Heart right ventricle (tissue), 16 donors: Measurements from ENCODE around the gene LGI2. TPM values are rescaled to one million over a fixed set of nuclear protein-coding genes. Genes with fewer than 3 reads are reported as not detected.

Source experiments
- ATAC-seq, 8 donors: fragments of 200-7000 bp; cut with Tn5 transposase; one replicate each; pipeline ENCODE4 v1.9.1; 2020; ENCODE audit warnings: mild to moderate bottlenecking in 8 of 8, moderate library complexity in 8 of 8, moderate number of reproducible peaks in 1 of 8
- DNase-seq, 2 donors: peaks; one replicate each; pipeline ENCODE4 v3.0.0-alpha.2; 2020
- H3K27ac ChIP-seq, 10 donors: fragments of 200-600 bp; sonication (generic) in 2 of 10; one replicate each; pipeline versions ENCODE4 v1.5.0 to v1.8.0; 2020 to 2022; ENCODE audit warnings: mild to moderate bottlenecking in 3 of 10
- H3K27me3 ChIP-seq, 7 donors: fragments of 200-600 bp; one replicate each; pipeline ENCODE4 v1.8.0; 2021 to 2022; ENCODE audit warnings: mild to moderate bottlenecking in 2 of 7
- H3K36me3 ChIP-seq, 9 donors: fragments of 200-600 bp; sonication (generic) in 1 of 9; one replicate each; pipeline versions ENCODE4 v1.5.0 to v1.8.0; 2020 to 2022; ENCODE audit warnings: mild to moderate bottlenecking in 2 of 9
- H3K4me1 ChIP-seq, 9 donors: fragments of 200-600 bp; sonication (generic) in 1 of 9; one replicate each; pipeline versions ENCODE4 v1.5.0 to v1.8.0; 2020 to 2022; ENCODE audit warnings: mild to moderate bottlenecking in 4 of 9
- H3K4me3 ChIP-seq, 10 donors: fragments of 200-600 bp; sonication (generic) in 2 of 10; one replicate each; pipeline versions ENCODE4 v1.5.0 to v1.8.0; 2020 to 2022; ENCODE audit warnings: mild to moderate bottlenecking in 7 of 10, moderate library complexity in 2 of 10
- H3K9me3 ChIP-seq, 11 donors: fragments of 200-600 bp in 10 of 11; sonication (generic) in 2 of 11; one replicate each; pipeline versions ENCODE4 v1.5.0 to v1.8.0; 2013 to 2022; ENCODE audit warnings: mild to moderate bottlenecking in 2 of 11, control low read depth in 1 of 11, moderate library complexity in 1 of 11
- WGBS, 2 donors: extraction: QIAGEN DNeasy Blood & Tissue Kit; methylation state at CpG; one replicate each; pipeline ENCODE4 v1.1.7; 2013; ENCODE audit warnings: inconsistent platforms in 1 of 2; 5-methylcytosine and 5-hydroxymethylcytosine counted together
- intact Hi-C, 10 donors: fragments of 100-400 bp; cut with DNase I; formaldehyde crosslinking; loops; one replicate each; pipeline versions ENCODE4 v1.11.1 to v1.14.2; 2022
- polyA plus RNA-seq, 2 donors: library from polyadenylated mRNA; stranded (reverse); fragments of 200-250 nt; gene quantifications; one replicate each; pipeline ENCODE4 v1.2.3, GENCODE V29; 2013
- total RNA-seq, 10 donors: library from RNA; stranded (reverse); fragmentation: NEBNext Ultra II Directional in 3 of 10; extraction: Animal tissue kit (Norgen Biotek cat#: 25700) in 3 of 10; gene quantifications; one replicate each; pipeline versions ENCODE4 v1.2.1 to v1.2.4, GENCODE V29; 2021 to 2023
- TF ChIP-seq, protein P1 (sequence below), 9 donors: fragments of 200-600 bp; sonication (generic) in 2 of 9; IDR thresholded peaks; one replicate each; pipeline versions ENCODE4 v1.5.0 to v1.8.0; 2021 to 2022; ENCODE audit warnings: antibody characterized with exemption in 9 of 9, mild to moderate bottlenecking in 5 of 9, moderate library complexity in 1 of 9
- donor health status: Arrhythmogenic right ventricular cardiomyopathy.
- donor health status: ischemic (EF 13 %, LVEDD 7.1; RV severe dilation, severe dysfunction).
- donor health status: healthy with polysubstance abuse.
- donor health status: DM: no; HTN: yes; CAD: no.
- donor health status: DM: no; HTN: no; CAD: no.
- donor health status: ischemic (EF 25% LVEDD 6.9; RV normal size, moderate dysfunction).
- donor health status: ischemic (EF 25% LVEDD 5.7; RV mildly dilated, moderate dysfunction).
- donor health status: healthy.
- donor health status: DM: yes; HTN: yes; CAD: no.
- donor health status: Ischemic cardiomyopathy.
- donor health status: ischemic (EF 35%, LVEDD 5.7; RV mildly dilated, moderate dysfunction).
- donor health status: nonischemic (EF 11% LVEDD 7.7; RV severe dilation, severe dysfunction).
- donor health status: DM: yes; HTN: yes; CAD: no.
- donor health status: PGD.
- donor health status: ischemic (EF 29% LVEDD 5.4; RV normal size, mild dysfunction).
- donor health status: nonischemic (EF 23%, LVEDD 6.1; RV moderate dilation, normal function).

Gene LGI2
- total and polyA plus RNA-seq, 12 donors, result 0.80 to 7.9 (median 2.1) TPM

DNA sequence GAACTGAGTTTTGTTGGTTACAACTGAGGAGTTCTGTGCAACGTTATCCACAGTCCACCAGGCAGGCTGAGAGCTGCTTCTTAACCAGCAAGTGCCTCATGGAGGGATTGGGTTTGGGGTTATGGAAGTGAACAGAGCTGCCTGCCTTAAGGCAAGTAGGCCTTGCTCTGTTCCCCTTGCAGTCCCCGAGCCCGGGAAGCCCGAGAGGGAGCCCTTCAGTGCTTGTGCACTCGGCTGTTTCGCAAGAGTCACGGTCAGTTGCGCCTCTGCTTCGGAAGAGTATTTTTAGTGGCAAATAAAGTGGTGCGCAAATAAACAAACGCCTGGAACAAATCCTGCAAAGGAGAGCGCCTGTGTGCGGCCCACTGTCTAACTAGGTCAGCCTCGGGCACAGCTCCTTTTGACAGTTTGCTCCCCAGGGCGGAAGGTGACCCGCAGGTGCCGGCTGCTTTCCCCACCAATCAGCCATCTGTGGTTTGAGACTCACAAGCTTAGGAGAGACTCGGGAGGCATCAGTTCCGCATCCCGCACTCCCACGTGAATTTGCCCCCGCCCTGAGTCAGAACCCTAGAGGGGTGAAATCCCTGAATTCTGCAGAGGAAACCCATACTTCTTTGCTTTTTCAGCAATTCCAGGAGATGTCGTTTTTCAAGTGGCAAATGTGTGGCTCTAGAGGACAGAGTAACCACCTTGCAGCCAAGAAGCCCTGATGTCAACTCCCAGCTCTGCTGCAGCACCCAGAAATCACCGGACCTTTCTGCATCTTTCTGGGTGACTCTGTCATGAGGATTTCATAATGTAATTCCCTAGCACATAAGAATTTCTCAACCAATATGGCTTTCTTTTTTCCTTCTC lies 56.8 kb downstream of the LGI2 start:
- Histone ChIP-seq H3K4me1 (peaks cover 0 to 38% (median 13%) of the 10 kb centered on the region in 9 donors), H3K27ac (peak overlapping the region in 5 of 10 donors; percentile 10 to 83 (median 22)), H3K36me3 (no peaks in the 10 kb centered on the region), H3K4me3 (peak overlapping the region in 1 of 10 donors; percentile 10), H3K9me3 (no peaks in the 10 kb centered on the region), H3K27me3 (no peaks in the 10 kb centered on the region)
- intact Hi-C loops, result loop anchor here in 1 of 10 donors (10.0 kb wide), 1 partner anchor 49 kb away; no protein-coding TSS in a partner anchor
- WGBS, 2 donors, result 87 to 90% methylated on average over 24 of the region's 24 CpGs
- peak in 7 of 8 donors; percentile 36 to 54 (median 43) for ATAC-seq
- TF ChIP-seq, protein P1, sequence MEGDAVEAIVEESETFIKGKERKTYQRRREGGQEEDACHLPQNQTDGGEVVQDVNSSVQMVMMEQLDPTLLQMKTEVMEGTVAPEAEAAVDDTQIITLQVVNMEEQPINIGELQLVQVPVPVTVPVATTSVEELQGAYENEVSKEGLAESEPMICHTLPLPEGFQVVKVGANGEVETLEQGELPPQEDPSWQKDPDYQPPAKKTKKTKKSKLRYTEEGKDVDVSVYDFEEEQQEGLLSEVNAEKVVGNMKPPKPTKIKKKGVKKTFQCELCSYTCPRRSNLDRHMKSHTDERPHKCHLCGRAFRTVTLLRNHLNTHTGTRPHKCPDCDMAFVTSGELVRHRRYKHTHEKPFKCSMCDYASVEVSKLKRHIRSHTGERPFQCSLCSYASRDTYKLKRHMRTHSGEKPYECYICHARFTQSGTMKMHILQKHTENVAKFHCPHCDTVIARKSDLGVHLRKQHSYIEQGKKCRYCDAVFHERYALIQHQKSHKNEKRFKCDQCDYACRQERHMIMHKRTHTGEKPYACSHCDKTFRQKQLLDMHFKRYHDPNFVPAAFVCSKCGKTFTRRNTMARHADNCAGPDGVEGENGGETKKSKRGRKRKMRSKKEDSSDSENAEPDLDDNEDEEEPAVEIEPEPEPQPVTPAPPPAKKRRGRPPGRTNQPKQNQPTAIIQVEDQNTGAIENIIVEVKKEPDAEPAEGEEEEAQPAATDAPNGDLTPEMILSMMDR (IDR thresholded peaks at IDR 0.05), result no peak
- peak in 1 of 2 donors; percentile 51 for DNase-seq

- Histone ChIP-seq H3K36me3 (no peaks in the 10 kb centered on the region), H3K4me3 (no peak overlapping the region), H3K27ac (peak overlapping the region in 4 of 10 donors; percentile 16 to 83 (median 24)), H3K27me3 (no peaks in the 10 kb centered on the region), H3K9me3 (no peaks in the 10 kb centered on the region), H3K4me1 (peaks cover 0 to 33% (median 7%) of the 10 kb centered on the region in 9 donors)
- intact Hi-C loops, result loop anchor here in 1 of 10 donors (10.0 kb wide), 1 partner anchor 49 kb away; no protein-coding TSS in a partner anchor
- DNase-seq (no peak), ATAC-seq (no peak)
- TF ChIP-seq, protein P1 (IDR thresholded peaks at IDR 0.05), result no peak
- whole genome bisulfite sequencing, 2 donors, result 41 to 46% methylated on average over 3 of the region's 3 CpGs
Measured at GRCh38 chr4:24973404-24973746, 57.4 kb downstream of the LGI2 start.

DNA sequence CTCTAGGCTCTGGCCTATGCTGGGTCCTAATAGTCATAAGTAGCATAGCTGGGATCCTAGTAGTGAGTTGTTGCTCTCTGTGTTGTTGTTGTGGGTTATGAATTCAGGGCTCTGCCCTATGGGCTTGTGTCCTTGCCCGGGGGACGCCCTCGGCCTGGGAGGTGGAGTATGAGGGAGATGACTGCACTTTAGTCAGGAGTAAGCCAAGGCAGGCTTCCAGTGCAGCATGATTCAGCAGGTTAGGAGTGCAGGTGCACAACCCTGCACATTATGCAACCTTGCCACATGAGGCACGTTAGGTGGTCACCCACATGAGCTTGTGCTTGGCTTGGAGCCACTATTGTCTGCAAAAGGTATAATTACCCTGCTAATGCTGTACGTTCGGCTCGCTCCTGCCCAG lies 59.6 kb downstream of the LGI2 start:
- Histone ChIP-seq H3K4me3 (no peak overlapping the region), H3K27me3 (no peaks in the 10 kb centered on the region), H3K9me3 (peaks cover 0 to under 1% (median 0%) of the 10 kb centered on the region in 11 donors), H3K27ac (no peak overlapping the region), H3K4me1 (peaks cover 0 to 23% (median 7%) of the 10 kb centered on the region in 9 donors), H3K36me3 (no peaks in the 10 kb centered on the region)
- TF ChIP-seq, protein P1 (IDR thresholded peaks at IDR 0.05), result no peak
- intact Hi-C loops, result loop anchor here in 1 of 10 donors (10.0 kb wide), 1 partner anchor 46 kb away; no protein-coding TSS in a partner anchor
- peak in 4 of 8 donors; percentile 31 to 64 (median 36) for ATAC-seq
- 66 to 81% methylated on average over 7 of the region's 7 CpGs for WGBS, 2 donors
- DNase-seq, result no peak

DNA sequence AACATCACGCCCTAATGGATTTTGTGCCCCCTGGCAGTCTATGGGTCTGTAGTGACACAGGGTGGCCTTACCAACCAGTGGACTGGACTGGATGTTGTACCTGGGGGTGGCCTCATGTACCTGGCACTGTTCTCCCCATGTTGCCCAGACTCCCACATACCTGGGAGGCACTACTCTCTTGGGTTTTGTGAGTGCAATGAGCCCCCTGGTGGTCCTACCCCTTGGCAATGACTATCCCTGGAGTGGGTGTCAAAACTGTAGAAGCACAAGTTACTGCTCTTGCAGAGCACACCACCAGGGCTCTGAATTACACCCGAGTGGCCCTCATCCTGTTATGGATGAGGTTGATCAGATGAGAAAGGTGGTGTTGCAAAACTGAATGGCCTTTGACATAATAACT lies 60.1 kb downstream of the LGI2 start:
- H3K27ac ChIP-seq, result no peak overlapping the region
- TF ChIP-seq, protein P1 (IDR thresholded peaks at IDR 0.05), result no peak
- H3K27me3 ChIP-seq, result no peaks in the 10 kb centered on the region
- H3K36me3 ChIP-seq, result no peaks in the 10 kb centered on the region
- intact Hi-C loops, result loop anchor here in 1 of 10 donors (10.0 kb wide), 1 partner anchor 46 kb away; no protein-coding TSS in a partner anchor
- ATAC-seq (no peak), DNase-seq (no peak)
- H3K9me3 ChIP-seq, result peaks cover 0 to 6% (median 0%) of the 10 kb centered on the region in 11 donors
- H3K4me3 ChIP-seq, result no peak overlapping the region
- 82 to 89% methylated on average over 2 of the region's 2 CpGs for WGBS, 2 donors
- peaks cover 0 to 23% (median 7%) of the 10 kb centered on the region in 9 donors for H3K4me1 ChIP-seq
